AG09319 (cell line): ENCODE data around the gene MRPL40.

Experiments used
- DNase-seq: peaks from one replicate; pipeline ENCODE4 v3.0.0-alpha.2; 2010; ENCODE audit warnings: low read depth; ENCODE audit errors: extremely low read depth
- CTCF ChIP-seq: IDR thresholded peaks from 2 replicates; pipeline ENCODE4 v1.5.1; 2011; ENCODE audit warnings: low read depth, mild to moderate bottlenecking, inconsistent platforms, low read length, moderate library complexity

Gene MRPL40

GRCh38 chr22:19419086-19419463, 13.3 kb upstream of the MRPL40 start:
- DNase-seq, result no peak
- TF ChIP-seq CTCF, result no peak

GRCh38 chr22:19419464-19420178, 12.7 kb upstream of the MRPL40 start:
- no peak for TF ChIP-seq CTCF
- no peak for DNase-seq

GRCh38 chr22:19420321-19420720, 12.0 kb upstream of the MRPL40 start:
- no peak for TF ChIP-seq CTCF
- no peak for DNase-seq

DNA sequence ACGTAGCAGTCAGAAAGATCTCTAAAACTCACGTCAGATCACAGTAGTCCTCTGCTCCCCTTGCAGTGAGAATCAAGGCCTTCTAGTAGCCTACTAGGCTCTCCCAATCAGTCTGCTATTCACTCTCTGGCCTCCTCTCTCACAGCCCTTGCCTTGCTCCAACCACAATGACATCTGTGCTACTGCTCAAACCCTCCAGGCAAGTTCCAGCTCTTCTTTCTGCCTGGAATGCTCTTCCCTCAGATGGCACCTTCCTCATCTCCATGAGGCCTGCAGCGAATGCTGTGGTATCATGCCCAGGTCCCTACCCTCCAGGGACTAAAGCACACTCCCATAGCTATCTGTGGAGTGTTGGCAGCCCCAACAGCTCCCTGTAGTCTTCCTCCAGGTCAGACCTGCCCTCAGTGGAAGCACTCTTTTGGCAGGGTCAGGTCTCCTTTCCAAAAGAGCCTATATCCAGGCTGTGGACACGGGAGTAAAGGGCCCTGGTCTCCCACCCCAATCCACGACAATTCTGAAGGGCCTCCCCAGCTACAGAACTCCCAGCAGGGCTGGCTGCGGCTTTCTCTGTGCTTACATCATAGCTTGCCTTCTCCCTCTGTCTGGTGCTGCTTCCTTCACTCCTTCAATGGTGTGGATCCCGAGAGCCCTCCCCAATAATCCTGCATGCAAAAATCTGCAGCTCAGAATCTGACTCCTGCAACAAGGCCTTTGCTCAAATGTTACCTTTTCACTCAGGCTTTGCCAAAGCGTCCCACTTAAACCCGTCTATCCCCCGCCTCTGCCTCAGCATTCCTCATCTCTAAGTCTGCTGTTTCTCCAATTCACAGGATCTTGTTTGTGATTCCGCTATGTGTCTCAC, 9.7 kb upstream of the MRPL40 start:
- DNase-seq, result no peak
- TF ChIP-seq CTCF, result no peak

DNA sequence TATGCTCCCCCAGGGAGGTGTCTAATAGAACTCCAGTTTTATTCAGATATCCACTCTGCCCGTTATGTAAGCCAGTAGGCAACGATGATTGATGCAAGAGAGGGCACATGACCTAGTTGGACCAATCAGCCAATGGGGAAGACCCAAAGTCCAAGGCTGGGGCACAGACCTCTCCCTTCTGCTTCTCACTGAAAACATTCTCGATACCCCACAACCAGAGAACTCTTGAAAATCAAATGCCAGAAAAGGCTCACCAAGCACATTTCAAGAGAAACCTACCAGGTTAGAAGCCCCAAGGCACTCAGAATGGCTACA, 8.2 kb upstream of the MRPL40 start:
- TF ChIP-seq CTCF, result no peak
- DNase-seq, result no peak

DNA sequence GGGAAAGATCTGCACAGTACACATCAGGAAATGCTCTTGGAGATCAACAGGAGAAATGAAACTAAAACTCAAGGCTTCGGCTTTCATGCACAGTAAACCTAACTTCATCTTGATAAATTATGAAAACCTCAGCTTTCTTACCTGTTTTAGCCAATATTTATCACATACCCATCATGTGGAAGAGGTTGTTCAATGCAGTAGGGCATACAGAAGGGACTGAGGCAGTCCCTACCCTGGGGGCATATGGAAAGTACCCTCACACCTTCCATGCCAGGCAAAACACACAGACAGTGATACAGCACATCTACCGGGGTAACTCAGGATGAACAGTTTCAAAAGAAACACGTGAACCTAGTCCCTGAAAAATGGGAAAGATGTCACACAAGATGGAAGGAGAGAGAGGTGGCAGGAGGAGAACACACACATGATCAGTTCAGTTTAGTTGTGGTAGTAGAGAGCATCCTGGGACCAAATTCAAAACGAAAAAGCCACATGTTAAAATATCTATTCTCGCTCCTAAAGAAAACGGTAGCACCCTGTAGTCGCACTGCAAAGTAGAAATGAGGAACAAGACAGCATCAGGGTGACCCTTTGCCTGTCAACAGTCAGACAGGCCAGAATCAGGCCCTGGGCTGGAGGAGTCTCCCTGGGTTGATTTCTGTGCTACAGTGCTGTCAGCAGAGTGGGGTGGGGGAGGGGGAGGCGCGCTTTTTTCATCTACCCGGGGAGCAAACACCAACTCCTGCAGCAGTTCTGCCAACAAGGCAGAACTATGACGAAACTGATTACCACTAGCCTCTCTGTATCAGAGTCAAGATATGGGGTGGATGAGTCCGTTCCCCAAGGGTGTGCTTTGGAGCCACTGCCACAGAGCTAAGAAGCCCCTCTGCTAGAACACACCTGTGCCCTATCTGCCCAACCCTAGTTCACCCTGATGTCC, 2.1 kb upstream of the MRPL40 start:
- no peak for TF ChIP-seq CTCF
- no peak for DNase-seq
